HT-29 (cell line): ENCODE data around the gene IMMP2L. TPM values are rescaled to one million over a fixed set of nuclear protein-coding genes. Genes with fewer than 3 reads are reported as not detected.

Source experiments
- DNase-seq: peaks from one replicate; pipeline ENCODE4 v3.0.0-alpha.2; 2015; ENCODE audit warnings: low spot score
- total RNA-seq: library from RNA; depleted of rRNA; stranded (reverse); fragments of >200 nt; shearing (Covaris generic); gene quantifications from 2 replicates; pipeline ENCODE4 v1.2.3, GENCODE V29; 2014

IMMP2L gene
- total RNA-seq, 1 experiment from 2014 or later, result 8.2 TPM

DNA sequence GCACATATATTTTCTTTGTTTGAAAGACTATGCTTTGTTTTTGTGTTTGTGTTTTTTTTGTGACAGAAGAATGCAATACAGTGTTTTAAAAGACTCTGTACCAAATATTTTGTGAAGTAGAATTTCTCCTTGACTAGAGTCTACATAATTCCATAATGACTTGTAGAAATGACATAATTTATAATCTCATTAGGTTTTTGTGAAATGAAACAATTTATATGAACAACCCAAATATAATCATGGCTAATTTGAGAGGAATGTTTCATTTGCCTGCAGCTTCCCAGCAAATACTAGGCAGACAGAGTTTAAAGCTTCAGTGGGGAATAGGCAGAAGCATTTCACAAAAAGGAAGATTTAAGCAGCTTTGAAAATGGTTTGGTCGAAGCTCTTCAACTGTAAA is 686.9 kb downstream of the IMMP2L start:
- no peak for DNase-seq

DNA sequence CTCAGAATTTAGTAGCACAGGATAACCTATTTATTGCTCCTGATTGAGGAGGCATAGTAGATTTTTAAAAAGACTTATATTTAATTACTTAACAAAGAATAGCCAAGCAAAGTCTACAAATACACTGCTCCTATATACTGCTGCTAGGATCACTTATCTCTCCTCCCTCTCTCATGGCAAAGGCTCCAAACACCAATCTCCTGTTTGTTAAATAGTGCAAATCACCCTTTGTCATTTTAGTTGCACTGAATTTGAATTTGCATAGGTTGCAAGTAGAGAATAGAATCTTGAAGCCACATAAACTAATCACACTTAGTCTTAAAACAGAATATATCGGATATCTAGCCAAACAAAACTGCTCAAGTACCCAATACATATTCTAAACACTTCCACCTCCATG is 690.4 kb downstream of the IMMP2L start:
- no peak for DNase-seq

DNA sequence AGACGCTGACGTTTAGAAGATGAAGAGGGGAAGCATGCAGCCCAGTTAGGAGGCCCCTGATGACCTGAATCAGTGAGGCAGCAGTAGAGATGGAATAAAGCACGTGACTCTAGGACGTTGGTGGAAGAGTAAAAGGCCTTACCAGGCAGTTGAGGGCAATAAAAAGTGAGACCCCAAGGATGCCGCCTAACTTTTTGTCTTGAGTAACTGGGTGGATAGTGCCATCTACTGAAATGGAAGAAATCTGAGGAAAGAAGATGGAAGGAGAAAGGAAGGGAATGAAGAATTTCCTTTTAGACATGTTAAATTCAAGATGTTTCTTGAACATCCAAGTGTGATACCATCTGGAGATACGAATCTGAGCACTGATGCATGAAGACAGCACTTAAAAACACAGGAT is 691.4 kb downstream of the IMMP2L start:
- no peak for DNase-seq

- no peak for DNase-seq
Measured at GRCh38 chr7:110868458-110868857, 693.8 kb downstream of the IMMP2L start.

DNA sequence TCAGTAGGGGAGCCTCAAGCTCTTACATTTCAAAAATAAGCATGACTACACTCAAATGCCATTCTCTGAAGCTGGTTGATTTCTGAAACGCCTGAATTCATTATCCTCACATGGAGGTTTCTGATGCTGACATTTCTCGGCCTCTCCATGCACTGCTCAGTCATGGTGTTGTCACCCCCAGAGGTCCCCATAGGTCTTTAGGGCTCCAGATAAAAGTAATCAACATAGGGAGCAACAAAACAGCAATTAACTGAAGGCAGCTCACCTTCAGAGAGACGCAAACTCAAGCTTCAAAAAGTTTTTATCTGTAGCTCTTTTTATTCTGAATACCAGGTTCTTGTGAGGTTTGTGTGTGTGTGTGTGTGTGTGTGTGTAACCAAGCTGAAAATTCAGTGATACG is 694.5 kb downstream of the IMMP2L start:
- DNase-seq, result no peak

DNA sequence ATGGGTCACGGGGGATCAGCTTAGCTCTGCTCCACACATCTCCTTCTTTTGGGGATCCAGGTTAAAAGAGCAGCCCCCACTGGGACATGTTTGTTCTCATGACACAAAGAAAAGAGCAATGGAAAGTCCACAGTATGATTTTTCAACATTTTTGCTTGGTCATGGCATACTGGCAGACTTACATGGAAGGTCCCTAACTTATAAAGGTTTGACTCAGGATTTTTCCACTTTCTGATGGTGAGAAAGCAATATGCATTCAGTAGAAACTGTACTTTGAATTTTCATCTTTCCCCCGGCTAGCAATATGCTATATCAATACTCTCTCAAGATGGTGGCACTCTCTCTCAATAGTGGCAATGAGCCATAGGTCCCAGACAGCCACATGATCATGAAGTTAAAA is 699.0 kb downstream of the IMMP2L start:
- no peak for DNase-seq

DNA sequence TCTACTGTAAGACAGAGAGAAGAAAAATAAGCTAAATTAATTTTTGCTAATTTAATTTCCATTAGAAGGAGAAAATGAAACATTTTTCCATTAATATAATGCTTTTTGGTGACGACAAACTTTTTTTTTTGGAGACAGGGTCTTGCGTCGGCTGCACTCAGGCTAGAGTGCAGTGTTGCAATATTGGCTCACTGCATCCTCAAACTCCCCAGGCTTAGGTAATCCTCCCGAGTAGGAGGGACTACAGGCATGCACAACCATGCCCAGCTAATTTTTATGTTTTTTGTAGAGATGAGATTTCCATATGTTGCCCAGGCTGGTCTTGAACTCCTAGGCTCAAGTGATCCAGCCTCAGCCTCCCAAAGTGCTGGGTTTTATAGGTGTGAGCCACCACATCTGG is 701.1 kb downstream of the IMMP2L start:
- no peak for DNase-seq

DNA sequence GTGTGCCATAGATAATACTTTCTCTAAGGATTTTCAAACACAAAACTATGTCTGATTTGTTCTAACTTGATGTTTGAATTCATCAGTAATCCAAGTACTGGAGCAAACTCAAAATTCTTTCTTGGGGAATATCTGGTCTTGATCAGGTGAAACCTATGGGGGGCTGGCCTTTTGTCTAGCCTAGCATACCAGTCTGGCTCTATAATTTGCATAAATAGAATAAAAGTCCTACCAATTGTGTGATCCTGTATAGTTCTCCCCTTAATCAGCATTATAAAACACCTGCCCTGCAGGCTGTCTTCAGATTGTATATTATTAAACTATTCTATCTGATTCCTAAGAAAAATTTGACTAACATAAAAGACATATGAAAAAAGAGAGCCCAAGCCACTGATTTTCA is 705.2 kb downstream of the IMMP2L start:
- no peak for DNase-seq

- no peak for DNase-seq
Measured at GRCh38 chr7:110856704-110857103, 705.6 kb downstream of the IMMP2L start.

DNA sequence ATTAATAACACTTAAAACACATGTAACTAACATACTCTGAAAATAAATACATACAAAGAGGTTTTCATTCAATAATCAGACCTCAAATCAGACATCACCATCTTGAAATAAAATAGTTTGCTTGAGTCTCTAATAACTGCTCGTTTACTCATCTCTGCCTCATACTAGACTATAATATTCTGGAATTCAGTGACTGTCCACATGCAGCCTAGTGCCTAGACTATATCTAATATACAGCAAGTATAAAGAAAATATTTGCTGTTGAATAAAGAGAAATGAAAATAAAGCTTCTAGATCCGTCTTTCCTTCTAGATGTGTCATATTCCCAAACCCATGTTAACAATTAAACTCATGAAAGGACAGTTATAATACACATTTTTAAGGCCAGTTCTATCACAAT is 707.6 kb downstream of the IMMP2L start:
- DNase-seq, result no peak

GRCh38 chr7:110854166-110854565 is 708.1 kb downstream of the IMMP2L start:
- no peak for DNase-seq

DNA sequence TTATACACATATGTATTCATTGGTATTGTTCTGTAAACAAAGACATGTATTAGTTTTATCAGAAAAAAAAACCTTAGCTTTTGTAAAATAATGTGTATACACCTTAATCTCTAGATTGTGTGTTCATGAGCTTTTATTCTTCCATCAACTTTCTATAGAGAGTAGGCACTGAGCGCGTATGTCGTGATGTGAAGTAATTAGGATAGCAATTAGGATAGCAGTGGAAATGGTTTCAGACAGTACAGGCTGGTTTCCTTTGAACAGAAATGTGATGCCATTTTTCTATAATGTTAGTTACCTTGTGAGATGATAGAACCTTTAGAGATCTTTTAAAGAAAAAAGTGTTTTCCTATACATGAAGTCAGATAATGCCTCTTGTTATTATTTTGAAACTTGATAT is 709.0 kb downstream of the IMMP2L start:
- no peak for DNase-seq

GRCh38 chr7:110852156-110852940 is 709.9 kb downstream of the IMMP2L start:
- DNase-seq, result no peak

GRCh38 chr7:110850224-110850623 is 712.1 kb downstream of the IMMP2L start:
- no peak for DNase-seq

GRCh38 chr7:110842796-110843195 is 719.5 kb downstream of the IMMP2L start:
- no peak for DNase-seq

- DNase-seq, result no peak
Measured at GRCh38 chr7:110841840-110842545, 720.3 kb downstream of the IMMP2L start.

DNA sequence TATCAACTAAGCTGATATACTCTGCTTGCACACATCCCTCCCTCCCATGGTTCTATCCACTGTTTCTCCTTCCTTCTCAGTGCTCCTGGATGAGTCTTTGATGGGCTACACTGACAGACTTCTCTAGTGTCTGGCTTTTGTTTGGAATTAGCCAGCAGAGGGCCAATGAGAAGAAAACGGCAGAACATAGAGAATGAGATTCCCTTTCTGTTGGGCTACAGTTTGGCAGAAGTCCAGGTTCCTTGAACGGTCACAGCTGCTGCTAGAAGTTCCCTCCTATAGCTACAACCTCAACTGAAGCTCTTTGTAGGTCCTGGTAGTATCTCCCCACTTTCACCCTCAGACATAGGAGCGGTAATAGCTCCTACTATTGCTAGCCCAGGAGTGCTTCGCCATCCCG is 722.4 kb downstream of the IMMP2L start:
- DNase-seq, result peak; percentile 79

DNA sequence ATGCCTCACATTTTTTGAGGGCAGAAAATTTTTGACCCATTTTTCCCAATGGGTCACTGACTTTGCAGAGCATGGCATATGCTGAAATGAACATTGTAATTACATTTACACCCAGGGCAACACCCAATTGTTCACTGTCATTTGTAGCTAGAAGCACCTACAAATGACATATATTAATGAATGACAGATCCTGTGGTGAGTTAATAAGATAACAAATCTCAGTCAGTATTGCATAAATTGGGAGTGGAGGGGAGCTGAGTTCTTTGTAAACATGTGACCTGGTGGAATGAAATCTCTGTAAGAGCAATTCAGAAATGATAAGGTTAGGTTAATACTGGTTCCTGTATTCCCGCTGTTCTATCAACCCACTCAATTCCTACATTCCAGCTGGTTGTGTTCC is 726.4 kb downstream of the IMMP2L start:
- no peak for DNase-seq

DNA sequence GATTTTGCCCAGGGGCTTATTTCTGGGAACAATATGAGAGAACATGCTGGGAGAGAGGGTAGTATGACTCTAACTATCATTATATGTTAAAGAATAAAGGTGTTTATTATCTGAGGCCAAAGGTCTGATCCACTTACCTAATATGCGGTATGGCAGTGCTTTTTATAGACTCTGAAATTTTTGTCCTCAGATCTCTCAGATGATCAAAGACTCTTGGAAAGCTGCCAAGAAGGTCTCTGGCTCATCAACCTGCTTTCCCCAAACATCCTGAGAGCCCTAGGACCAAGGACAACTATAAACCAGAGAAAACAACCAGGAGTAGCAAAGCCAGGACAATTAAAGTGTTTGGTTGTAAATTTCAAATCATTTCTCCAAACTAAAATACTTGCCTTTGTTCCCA is 727.1 kb downstream of the IMMP2L start:
- peak; percentile 64 for DNase-seq

DNA sequence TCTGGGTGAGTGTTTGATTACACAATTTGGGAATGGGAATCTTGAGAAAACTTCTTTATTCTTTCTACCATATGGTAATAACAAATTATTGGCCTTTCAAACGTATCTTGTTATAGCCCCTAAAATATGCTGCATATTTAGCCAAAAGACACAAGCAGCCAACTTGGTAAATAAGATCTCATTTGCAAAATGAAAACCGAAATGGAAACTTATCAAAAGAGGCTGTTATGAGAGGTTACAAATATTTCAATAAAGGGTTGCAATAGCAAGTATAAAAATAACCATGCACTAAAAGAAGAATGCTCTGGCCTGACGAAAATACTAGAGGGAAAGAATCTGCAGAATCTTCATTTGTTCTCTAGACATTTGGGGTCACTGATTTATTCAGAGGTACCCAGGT is 730.9 kb downstream of the IMMP2L start:
- DNase-seq, result no peak

DNA sequence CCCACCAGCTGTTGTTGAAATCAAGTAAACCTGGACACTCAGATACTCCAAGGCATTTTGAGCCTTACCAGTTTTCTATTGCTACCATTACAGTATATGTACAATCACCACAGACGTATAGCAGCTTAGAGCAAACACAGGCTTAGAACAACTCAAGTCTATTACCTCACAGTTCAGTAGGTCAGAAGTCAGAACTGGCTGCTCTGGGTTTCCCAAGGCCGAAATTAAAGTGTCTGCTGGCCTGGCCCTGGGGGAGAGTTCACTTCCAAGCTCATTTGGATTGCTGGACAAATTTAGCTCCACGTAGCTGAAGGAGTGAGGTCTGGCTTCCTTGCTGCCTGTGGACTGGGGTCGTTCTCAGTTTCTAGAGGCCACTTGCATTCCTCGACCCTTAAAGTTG is 731.5 kb downstream of the IMMP2L start:
- DNase-seq, result no peak

DNA sequence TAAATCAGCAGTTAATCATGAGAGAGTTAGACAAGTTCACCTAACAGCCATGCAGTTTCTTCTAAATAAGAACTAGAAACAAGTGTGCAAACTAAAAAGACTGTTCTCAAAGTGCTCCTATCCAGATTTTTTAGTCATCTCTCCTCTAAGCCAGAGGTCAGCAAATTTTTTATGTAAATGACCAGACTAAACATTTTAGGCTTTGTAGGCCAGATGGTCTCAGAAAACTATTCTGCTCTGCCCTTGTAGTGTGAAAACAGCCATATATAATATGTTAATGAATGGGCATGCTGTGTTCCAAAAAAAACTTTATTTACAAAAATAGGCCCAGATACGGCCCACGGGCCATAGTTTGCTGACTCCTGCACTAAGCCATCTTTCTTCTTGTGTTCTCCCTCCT is 734.4 kb downstream of the IMMP2L start:
- no peak for DNase-seq

DNA sequence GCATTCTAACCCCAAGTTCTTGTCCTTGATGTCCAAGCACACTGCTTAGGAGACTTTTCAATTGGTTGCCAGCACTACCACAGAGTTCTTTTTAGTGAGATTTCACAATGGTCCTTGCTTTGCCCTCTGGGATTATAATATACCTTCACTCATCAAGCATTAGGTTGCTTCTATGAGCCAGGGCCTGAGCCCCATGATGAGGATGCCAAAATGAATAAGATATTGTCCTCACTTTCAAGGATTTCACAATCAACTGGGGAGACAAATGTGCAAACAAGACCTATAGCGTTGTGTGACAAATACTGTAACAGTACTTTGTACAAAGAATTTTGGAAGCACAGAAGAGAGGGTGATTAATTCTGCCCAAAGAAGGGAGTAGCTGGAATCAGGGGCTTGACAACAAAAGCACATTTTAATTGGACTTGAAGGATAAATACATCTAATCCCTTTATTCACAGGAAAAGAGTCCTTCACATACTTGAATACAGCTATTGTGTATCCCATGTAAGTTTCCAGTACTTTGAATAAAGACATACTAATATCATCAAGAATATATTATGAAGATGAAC is 734.9 kb downstream of the IMMP2L start:
- no peak for DNase-seq
